Activated CD4-positive, alpha-beta T cell treated with anti-CD3 and anti-CD28 coated beads for 24 hours (primary cell): ENCODE data around the gene ATG4B.
"Not testable (repeated sequence)": the region's sequence is repeated elsewhere in the genome, so short reads cannot be mapped to it uniquely, and the experiment has no call there.

Experiments used
- DNase-seq, 2 donors: peaks; one replicate each; pipeline ENCODE4 v3.0.0-alpha.2; 2020; ENCODE audit warnings: low read depth in 2 of 2

ATG4B gene

DNA sequence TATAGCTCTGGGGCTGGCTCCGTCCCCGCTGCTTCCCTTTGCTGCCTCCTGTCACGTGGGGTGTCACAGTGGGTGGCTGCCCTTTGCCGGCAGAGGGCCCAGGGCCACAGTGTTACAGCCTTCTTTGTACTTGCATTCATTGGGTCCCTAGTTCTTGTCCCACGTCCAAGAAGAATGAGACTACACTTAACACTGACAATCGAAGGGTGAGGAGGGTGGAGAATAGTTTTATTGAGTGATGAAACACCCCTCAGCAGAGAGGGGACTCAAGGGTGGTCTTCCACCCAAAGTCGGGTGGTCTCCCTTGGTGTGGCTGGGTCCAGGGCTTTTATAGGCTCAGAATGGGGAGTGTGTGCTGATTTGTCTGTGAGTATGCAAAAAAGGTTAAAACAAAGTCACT is 1.9 kb downstream of the ATG4B start:
- DNase-seq: no peak

DNA sequence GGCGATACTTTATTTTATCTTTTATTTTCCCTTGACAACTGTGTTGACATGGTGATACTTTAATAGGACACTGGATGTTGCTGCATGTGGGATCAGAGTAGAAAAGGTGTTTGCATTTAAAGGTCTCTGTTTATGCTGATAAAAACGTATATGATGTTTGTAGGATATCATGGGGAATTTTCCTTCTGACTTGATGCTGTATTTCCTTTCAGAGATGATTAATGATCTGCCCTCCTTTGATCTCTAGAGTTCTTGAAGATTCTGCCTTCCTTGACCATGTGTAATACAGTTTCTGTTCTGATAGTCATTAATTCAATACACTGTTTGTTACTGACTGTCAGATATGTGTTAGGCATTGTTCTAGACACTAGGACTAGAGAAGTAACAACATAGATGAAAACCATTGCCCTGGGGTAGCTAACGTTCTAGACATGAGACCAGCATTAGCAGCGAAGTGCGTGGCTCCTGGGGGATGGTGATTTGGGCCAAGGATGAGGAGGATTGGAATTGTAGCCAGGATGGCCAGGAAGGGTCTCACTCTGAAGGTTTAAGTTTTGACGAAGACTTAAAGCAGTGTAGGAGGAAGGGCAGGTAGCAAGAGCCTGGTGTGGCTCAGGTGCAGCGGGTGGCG is 2.8 kb downstream of the ATG4B start:
- no peak for DNase-seq

DNA sequence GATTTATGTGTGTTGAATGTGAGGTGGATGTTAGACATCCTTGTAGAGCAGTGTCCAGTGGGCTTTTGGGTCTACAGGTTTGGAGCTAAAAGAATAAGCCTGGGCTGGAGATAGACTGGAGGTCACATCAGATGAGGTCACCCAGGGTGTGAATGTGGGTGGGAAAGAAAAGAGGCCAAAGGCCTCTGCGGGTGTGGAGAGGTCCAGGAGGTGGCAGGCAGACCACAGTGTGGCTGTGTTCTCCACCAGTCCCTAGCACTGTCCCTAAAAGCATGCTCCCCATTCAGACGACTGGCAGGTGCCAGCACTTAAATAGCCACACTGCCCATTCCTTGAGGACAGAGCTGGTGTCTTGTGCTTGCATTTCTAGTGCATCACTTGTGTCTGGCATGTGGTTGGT is 4.1 kb downstream of the ATG4B start:
- DNase-seq: no peak

DNA sequence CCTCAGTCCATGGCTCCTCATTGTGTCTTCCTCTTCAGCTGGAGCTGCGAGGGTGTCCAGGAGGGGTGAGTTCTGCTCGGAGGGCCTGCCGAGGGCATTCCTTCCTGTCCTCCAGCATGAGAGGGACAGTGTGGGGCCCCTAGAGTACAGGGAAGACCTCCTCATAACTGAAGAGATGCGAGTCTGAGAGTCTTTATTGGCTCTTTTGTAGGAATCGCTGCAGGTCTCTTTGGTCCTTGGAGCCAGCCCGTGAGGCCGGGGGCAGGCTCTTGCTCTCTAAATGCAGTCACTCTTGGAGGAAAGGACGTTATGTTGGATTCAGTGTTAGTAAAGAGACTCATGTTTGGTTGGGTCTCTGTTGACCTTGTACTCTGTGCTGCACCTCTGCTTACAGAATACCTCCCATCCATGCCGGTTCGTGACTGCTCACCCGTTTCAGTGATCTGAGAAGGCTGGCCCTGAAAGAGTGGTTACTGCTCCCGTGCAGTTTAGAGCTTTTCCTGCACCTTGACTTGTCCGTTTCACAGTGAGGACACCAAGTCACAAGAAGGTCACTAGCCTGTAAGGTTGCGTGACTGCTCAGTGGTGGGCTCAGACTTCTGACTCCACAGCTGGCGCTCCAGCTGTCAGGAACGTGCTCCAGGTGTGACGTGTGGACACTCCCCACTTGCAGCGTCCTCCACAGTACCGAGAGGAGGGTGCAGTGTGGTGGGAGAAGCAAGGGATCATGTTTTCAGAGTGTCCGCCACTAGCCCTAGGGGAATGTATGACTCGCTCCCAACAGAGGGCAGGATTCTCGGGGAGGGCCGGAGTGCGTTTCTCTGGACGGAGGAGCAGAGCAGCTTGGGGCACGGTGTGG is 7.8 kb downstream of the ATG4B start:
- DNase-seq: no peak

DNA sequence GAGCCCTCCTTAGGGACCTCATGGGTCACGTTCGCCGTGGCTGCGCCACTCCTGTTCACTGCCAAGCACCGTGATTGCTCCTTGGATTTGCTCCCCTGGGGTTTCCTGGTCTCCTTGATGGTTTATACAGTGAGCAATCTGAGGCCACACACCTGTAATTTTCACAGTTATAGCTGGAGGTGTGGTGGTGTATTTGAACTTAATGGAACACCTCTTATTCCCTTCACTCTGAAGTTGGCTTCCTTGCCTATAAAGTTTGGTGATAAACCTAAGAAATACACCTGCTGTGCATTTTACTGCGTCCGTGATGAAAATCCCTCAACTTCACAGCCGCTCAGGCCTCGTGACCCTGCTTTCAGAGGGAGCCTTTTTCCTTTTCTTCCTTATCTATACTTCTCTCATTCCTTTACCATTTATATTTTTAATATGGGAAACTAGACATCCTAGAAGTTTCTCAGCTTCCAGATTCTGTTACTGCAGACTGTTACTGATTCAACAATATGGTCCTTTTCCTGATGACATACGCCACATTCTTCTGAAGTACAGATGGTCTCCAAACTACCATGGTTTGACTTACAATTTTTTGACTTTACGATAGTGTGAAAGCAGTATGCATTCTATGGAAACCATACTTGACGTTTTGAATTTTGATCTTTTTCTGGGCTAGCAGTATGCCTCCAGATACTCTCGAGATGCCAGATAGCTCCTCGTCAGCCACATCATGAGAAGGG is 8.6 kb downstream of the ATG4B start:
- DNase-seq: no peak

DNA sequence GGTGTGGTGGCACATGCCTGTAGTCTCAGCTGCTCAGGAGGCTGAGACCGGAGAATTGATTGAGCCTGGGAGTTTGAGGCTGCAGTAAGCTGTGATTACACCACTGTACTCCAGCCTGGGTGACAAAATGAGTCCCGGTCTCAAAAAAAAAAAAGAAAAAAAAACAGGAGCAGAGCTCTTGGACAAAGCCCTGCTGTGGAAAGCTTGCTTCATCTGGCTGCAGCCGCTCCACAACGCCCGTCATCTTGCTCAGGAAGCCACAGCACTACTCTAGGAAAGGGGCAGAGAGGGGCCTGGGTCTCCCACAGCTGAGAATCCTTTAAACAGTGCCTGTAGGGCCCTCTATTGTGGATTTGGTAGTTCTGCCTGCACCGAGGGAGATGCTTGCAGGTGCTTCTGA is 11.0 kb downstream of the ATG4B start:
- DNase-seq: no peak

DNA sequence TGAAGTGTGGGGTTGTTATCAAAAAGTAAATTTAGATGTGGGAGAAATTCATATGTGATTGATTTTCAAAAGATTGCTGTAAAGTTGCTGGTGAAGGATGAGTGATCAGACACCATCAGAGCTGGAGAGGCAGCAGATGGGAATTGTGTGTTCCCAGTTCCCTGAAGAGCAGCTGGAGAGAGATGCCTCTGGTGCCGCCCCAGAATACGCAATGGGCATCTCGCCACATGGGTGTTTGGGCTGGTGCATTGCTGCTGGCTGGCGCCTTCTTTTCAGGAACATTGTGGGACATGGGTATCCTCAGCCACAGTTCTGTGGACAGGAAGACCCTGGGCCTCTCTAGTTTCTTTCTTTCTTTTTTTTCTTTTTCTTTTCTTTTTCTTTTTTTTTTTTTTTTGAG is 11.9 kb downstream of the ATG4B start:
- no peak for DNase-seq

DNA sequence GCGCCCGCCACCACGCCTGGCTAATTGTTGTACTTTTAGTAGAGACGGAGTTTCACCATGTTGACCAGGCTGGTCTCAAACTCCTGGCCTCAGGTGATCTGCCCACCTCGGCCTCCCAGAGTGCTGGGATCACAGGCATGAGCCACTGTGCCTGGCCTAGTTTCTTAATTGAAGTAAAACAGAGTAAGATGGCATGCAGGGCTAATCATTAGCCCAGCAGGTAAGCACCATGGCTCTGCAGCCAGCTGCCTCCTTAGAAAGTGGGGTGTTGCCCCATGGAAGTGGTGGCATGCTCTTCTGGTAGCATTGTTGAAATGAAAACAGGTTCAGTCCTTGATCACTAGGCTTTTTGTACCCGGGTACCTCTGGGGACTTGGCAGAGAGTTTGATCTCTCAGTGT is 12.4 kb downstream of the ATG4B start:
- no peak for DNase-seq

DNA sequence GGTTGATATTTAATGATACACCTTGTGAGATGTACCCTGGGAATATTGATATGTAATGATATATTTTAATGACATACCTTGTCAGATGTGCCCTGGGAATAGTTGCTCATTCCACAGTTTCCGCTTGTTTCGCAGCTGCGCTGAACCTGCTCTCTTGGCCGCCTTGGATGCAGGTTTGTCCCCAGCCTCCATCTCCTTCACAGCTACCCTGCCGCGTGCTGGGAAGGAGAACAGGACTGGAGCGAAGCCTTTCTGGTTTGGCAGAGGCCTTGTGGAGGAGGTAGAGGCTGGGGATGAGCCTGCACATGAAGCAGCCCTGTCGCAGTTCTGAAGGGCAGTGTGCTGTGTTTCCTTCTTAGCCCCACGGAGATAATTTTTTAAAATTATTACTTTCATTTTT is 14.6 kb downstream of the ATG4B start:
- no peak for DNase-seq

DNA sequence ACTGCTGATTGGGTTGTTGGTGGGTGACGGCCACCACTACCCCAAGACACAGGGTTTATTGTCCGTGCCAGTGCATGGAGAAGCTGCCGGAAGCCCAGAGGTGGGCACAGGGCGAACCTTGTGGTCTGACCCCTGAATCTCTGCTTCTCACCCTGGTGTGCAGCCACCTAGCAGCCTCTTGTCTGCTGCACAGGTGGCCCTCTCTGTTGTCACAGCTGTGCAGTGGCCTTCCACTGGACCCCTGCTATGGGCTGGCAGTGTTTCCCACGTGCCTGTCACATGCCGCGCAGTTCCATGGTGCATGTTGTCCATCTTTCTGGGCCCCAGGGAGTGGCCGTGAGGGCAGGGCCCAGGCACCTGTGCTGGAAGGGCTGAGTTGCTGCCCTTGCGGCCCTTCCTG is 15.2 kb downstream of the ATG4B start:
- DNase-seq: no peak

DNA sequence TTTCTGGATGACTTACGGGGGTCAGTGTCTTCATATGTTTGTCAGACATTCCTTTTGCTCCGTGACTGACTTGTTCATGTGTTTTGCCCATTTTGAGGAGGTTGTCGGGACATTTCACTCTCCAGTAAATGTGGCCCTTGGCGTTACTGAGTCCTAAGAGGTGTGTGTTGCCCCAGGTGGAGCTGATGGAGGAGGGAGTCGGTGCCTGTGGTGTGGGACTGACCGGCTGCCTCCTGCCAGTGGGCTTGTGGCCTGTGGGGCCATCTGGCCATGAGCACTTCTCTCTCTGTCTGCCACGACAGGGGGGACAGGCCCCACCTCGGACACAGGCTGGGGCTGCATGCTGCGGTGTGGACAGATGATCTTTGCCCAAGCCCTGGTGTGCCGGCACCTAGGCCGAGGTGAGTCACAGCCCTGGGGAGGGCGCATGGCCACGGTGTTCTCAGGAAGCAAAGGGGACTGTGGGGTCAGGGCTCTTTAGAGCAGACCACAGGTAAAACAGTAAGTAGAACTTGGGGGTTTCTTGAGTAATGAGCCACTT is 15.8 kb downstream of the ATG4B start:
- DNase-seq: no peak

DNA sequence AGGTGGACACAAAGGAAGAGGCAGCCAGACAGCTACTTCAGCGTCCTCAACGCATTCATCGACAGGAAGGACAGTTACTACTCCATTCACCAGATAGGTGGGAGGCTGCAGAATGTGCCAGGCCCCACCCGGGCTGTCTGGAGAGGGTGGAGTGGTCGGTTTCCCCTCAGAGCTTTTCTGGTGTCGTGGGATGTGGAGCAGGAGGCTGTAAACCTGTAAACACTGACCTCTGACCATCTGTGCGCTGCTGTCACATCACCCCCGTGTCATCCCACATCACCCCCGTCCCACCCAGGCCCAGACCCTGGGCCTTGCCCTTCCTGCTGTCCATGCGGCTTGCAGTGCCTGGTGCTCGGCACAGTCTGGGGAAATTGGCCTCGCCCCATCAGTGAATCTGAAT is 17.1 kb downstream of the ATG4B start:
- no peak for DNase-seq

DNA sequence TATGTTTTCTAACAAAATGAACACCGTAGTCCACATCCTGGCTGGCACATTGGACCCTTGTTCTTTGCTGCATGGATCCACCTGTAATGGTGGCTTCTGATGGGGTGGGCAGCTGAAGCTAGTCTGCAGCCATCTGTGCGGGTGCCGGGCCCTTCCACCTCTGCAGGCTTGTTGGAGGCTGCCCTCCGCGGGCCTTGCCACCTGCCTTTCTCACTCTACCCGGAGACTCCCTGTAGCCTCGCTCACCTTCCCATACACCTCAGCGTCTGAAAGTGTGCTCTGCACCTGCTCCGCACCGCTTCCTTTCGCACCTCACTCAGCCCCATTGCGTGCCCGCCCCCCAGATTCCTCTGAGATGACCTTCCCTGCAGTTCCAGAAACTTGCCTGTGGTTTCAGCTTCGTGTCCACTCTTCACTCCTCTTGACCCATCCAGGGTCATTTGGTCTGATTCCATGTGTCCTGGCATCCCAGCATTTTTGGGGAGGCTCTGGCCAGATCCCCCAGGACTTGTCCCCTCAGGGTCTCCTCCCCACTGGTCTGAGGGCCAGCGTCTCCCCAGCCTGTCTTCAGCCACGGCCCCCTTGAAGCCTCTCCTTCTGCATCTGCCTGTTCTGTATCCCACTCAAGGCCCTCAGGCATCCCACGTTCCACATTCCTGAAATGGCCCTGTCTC is 18.2 kb downstream of the ATG4B start:
- no peak for DNase-seq

DNA sequence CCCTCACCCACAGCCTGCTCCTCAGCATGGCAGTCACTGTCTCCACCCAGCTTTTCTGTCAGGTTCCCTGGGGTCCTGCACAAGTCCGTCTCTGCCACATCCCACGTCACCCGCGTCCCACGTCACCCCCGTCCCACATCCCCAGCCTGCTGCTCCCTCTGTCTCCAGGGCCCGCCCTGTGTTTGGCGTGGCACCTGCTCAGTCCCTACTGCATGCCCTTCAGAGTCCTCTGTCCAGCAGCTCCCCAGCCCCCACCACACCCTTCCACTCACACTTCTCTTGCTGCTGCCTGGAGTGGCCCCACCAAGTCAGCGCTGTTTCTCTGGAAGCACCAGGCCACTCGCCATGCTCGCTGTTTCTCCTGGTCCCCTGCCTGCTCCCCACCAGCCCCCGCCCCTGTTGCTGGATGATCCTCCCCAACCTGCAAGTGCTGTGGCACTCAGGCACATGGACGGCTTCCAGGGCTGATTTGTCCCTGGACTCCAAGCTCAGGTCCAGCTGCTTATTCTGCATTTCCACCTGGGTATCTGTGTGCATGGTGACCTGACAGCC is 18.8 kb downstream of the ATG4B start:
- no peak for DNase-seq

DNA sequence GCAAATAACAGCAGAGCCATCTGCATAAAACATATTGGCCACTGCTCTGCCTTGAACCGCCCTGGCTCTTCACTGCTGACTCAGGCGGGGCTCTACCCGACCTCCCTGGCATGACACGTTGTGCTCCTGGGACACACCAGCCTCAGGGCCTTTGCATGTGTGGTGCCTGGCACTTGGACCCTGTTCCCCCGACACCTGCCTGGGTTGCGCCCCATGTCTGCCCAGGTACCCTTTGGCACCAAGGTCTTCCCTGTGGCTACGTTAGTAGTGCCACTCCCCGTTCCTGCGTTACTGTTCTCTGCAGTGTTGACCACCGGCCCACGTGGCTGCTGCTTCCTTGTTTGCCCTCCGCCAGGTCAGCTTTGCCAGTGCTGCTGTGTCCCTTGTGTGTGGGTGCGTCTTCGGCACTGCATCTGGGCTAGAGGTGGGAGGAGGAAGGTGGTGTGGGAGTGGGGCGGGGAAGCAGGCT is 20.3 kb downstream of the ATG4B start:
- no peak for DNase-seq

DNA sequence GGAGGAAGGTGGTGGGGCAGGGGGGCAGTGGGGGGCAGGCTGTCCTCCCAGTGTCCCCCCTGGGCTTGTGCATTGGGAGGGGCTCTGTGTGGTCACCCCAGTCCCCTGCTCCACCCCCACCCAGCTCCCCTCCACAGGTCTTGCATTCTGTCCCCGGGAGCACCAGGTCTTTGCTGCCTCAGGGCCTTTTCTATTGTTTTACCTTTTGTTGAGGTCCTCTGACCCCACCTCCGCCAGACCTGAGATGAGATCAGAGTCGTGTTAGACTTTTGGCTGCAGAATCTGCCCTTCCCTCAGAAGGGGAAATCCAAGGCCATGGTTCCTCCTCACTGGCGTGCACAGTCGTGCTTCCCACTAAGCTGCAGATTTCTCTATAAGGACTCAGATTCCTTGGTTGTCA is 20.8 kb downstream of the ATG4B start:
- no peak for DNase-seq

DNA sequence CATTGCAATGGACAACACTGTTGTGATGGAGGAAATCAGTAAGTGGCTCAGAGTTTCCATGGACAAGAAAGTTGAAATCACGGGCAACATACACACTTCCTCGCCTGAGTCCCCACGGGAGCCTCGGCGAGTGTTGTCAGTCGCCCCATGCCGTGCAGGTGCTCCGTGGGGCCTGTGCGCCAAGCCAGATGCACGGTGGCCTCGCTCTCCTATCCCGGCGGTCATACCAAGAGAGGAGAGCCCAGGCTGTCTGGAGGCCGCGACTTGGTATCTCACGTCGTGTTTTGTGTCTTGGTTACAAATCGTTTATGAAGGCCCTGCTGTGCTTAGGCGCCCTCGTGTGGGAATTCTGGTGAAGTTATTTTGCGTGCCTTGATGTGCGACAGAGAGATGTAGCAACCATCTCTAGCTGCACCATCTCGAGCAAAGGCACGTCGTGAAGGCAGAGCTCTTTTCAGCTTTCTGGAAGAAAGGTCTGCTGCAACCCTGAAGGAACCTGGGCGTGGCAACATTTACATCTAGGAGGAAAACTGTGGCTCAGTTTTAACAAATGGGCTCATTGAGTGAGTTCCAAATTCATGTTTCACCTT is 21.8 kb downstream of the ATG4B start:
- DNase-seq: peak in 1 of 2 donors; percentile 18

DNA sequence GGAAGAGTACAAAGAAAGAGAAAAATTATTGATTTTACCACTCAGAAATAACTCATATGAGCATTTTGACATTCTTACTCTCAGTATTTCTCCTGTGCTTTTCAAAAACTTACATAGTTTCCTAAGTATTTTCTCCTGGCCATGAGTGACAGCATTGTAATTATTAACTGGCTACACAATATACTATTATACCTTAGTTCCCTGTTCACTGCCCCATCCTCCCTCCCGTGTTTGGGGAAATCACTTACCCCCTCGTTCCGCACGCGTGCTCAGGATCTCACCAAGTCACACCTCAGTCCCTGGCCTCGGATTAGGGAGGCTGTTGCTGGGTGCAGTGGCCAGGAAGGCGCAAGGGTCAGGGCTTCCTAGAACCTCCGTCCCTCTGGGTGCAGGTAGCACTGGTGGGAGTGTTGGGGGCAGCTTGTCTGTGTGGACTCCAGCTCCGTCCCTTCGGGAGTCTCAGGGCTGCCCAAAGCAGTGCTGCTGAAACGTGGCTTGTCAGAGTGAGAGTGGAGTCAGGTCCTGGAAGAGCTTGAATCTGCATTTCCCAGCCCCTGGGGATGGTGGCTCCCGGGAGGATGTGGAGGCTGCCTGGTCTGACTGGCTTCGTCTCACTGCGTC is 23.2 kb downstream of the ATG4B start:
- DNase-seq: no peak

DNA sequence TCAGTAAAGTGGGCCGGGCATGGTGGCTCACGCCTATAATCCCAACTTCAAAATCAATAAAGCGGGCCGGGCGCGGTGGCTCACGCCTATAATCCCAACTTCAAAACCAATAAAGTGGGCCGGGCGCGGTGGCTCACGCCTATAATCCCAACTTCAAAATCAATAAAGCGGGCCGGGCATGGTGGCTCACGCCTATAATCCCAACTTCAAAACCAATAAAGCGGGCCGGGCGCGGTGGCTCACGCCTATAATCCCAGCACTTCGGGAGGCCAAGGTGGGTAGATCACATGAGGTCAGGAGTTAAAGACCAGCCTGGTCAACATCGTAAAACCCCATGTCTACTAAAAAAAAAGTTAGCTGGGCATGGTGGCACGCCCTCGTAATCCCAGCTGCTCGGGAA is 25.2 kb downstream of the ATG4B start:
- not testable (repeated sequence) for DNase-seq

DNA sequence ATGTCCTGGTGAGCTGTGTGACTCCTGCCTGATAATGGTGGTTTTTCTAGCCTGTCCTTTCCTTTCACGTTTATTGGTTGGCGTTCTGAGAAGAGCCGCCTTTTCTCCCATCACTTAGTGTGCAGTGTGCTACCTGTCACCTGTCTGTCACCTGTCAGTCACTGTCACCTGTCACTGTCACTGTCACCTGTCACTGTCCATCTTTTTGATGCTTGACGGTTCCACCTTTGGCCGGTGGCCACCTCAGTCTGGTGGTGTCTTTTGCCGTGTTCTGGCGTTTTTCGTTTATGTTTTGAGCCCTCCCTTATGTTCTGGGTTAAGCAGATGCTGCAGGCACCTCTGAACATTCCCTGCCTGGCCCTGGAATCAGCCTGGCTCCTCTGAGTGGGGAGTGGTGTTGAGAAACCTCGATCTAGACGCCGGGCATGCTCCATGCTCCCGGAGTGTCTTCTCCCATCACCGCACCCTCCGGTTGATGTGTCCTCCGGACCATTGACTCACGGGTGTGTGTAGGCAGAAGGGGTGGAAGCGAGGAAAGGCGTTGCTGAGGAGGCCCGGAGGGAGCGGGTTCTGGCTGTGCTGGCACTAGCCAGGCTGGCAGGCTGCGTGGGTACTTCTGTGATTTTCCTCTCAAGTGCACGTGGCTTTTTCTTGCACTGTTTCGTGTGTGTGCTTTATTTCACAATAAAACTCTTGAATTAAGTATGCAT is 28.4 kb downstream of the ATG4B start:
- DNase-seq: no peak
